ENCODE measurements around the gene ARHGAP32. TPM values are rescaled to one million over a fixed set of nuclear protein-coding genes. Genes with fewer than 3 reads are reported as not detected.

Gene ARHGAP32
- polyA plus RNA-seq, 1 experiment = 6.1 TPM

GRCh38 chr11:129042503-129042902 lies 149.6 kb downstream of the ARHGAP32 start:
- TF ChIP-seq CTCF (IDR thresholded peaks at IDR 0.05; ENCODE audit: insufficient read depth, low read depth, low read length) = no peak
- ChIA-PET POLR2A (no interaction called here), CTCF (no interaction called here)
- Histone ChIP-seq H3K36me3 (ENCODE audit: control insufficient read depth, insufficient read depth, low read length) (no peaks in the 10 kb centered on the region), H3K27me3 (ENCODE audit: control insufficient read depth, insufficient read depth, low read length) (no peaks in the 10 kb centered on the region), H3K4me3 (ENCODE audit: low read depth, low read length) (no peak overlapping the region)
- DNase-seq (ENCODE audit: low read depth) = no peak

- H3K4me3 ChIP-seq (ENCODE audit: low read depth, low read length) = no peak overlapping the region
- DNase-seq (ENCODE audit: low read depth) = no peak
- CTCF ChIA-PET = interaction anchor here (0.7 kb wide), 1 partner anchor 42 kb away, joined by 3 read pairs; no protein-coding TSS in a partner anchor
- no peak for TF ChIP-seq CTCF (IDR thresholded peaks at IDR 0.05; ENCODE audit: insufficient read depth, low read depth, low read length)
- POLR2A ChIA-PET = no interaction called here
- no peaks in the 10 kb centered on the region for H3K36me3 ChIP-seq (ENCODE audit: control insufficient read depth, insufficient read depth, low read length)
- H3K27me3 ChIP-seq (ENCODE audit: control insufficient read depth, insufficient read depth, low read length) = no peaks in the 10 kb centered on the region
Measured at GRCh38 chr11:129041611-129042018, 150.5 kb downstream of the ARHGAP32 start.

DNA sequence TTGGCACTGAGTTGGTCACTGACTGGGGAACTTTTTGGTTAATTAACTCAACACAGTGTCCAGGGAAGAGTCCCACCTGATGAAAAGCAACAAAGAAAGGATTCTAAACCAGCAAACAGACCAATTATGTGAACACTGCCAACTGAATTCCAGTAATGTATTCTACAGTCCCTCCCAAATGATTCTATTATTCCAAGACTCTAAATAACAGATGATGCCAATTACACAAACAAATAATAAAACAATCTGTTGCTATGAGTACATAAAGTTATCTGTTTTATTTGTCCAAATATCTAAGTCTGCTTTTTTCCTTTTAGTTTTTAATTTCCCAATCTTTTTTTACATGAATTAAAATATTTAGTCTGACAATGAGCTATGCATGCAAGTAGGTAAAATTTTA lies 151.2 kb downstream of the ARHGAP32 start:
- ChIA-PET CTCF (no interaction called here), POLR2A (no interaction called here)
- TF ChIP-seq CTCF (IDR thresholded peaks at IDR 0.05; ENCODE audit: insufficient read depth, low read depth, low read length) = no peak

GRCh38 chr11:129035244-129035643 lies 156.9 kb downstream of the ARHGAP32 start:
- no peak for TF ChIP-seq CTCF (IDR thresholded peaks at IDR 0.05; ENCODE audit: insufficient read depth, low read depth, low read length)
- H3K36me3 ChIP-seq (ENCODE audit: control insufficient read depth, insufficient read depth, low read length) = no peaks in the 10 kb centered on the region
- no peaks in the 10 kb centered on the region for H3K27me3 ChIP-seq (ENCODE audit: control insufficient read depth, insufficient read depth, low read length)
- CTCF ChIA-PET = interaction anchor here (1.2 kb wide), 1 partner anchor 24 kb away, joined by 3 read pairs; no protein-coding TSS in a partner anchor
- POLR2A ChIA-PET = no interaction called here
- DNase-seq (ENCODE audit: low read depth) = no peak
- H3K4me3 ChIP-seq (ENCODE audit: low read depth, low read length) = no peak overlapping the region

More for the DNA sequence above, 151.2 kb downstream of the ARHGAP32 start:
- Histone ChIP-seq H3K4me3 (ENCODE audit: low read depth, low read length) (no peak overlapping the region), H3K27me3 (ENCODE audit: control insufficient read depth, insufficient read depth, low read length) (no peaks in the 10 kb centered on the region), H3K36me3 (ENCODE audit: control insufficient read depth, insufficient read depth, low read length) (no peaks in the 10 kb centered on the region)
- DNase-seq (ENCODE audit: low read depth) = no peak

DNA sequence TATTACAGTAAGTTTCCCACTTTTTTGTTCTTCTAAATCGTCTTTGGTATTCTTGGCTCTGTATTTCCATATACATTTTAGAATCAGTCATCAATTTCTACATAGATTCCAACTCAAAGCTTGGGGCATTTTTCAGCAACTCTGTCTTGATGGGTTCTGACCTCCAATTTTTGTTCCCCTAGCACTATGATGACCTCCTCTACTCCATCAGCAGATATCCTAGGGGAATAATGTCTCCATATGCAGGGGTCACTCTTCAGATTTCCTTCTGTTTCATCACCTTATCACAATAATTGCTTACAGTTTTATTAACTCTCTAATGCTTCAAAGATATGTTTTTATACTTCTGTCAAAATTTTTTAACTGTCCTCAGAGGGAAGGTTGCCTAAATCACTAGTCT lies 158.1 kb downstream of the ARHGAP32 start:
- H3K4me3 ChIP-seq (ENCODE audit: low read depth, low read length) = no peak overlapping the region
- no peak for DNase-seq (ENCODE audit: low read depth)
- no peaks in the 10 kb centered on the region for H3K36me3 ChIP-seq (ENCODE audit: control insufficient read depth, insufficient read depth, low read length)
- ChIA-PET POLR2A (no interaction called here), CTCF (interaction anchor here (1.2 kb wide), 1 partner anchor 26 kb away, joined by 3 read pairs; no protein-coding TSS in a partner anchor)
- no peaks in the 10 kb centered on the region for H3K27me3 ChIP-seq (ENCODE audit: control insufficient read depth, insufficient read depth, low read length)
- no peak for TF ChIP-seq CTCF (IDR thresholded peaks at IDR 0.05; ENCODE audit: insufficient read depth, low read depth, low read length)
